ENCODE results near the gene ARID1B.

ARID1B gene

GRCh38 chr6:157227202-157228166, 450.3 kb downstream of the ARID1B start:
- FAIRE-seq (no peak), DNase-seq (ENCODE audit: insufficient read length, low spot score) (no peak)

DNA sequence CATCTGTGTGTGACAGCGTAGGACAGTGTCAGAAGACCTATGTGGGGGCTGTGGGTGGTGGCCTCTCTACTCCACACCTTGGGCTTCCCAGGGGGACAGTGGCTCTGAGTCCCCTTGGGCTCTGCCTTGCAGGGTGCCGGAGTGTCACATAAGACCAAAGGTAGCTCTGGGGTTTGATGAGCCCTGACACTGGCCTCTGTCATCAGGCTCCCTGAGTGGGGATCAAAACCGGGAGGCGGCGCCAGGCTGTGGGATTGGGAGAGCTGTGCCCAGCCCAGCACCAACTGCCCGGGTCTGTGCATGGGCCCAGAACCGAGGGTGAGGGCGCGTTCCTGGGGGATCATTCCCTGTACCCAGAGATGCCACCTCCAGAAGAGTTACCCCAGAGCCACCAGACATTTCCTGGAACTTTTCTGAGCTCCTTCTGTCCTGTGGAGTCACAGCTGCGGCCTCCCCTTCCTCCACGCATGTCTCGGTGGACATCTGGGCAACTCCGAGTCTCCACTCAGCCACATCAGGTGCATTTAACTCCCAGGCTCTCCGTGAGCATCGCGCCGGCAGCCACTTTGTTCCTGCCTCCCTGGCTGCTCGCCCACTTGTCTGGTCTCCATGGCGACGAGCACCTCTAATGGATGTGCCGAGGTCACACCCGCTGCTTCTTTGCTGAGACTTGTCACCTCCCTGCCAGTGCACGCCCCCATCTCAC, 451.4 kb downstream of the ARID1B start:
- DNase-seq (ENCODE audit: insufficient read length, low spot score) = no peak
- FAIRE-seq = no peak

DNA sequence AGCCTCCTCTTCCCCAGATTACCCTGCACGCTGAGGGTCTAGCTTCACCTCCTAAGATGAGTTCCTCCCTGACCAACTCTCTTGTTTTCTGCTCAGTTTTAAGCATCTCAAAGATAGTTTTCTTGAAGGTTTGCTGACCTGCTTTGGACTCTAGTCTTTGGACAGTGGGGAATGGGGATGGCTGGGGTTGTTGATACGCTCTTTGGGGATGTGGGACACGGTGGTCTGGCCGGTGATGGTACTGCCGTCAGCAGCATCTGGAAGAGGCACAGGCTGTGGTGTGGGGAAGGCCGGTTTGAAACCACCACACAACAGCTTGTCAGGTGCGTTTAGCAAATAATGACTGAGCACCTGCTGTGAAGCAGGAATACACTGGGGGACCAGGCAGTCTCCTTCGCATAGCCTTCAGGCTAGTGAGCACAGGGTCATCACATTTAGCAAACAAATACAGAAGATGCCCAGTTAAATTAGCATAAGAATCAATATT, 452.0 kb downstream of the ARID1B start:
- FAIRE-seq (no peak), DNase-seq (ENCODE audit: insufficient read length, low spot score) (no peak)

DNA sequence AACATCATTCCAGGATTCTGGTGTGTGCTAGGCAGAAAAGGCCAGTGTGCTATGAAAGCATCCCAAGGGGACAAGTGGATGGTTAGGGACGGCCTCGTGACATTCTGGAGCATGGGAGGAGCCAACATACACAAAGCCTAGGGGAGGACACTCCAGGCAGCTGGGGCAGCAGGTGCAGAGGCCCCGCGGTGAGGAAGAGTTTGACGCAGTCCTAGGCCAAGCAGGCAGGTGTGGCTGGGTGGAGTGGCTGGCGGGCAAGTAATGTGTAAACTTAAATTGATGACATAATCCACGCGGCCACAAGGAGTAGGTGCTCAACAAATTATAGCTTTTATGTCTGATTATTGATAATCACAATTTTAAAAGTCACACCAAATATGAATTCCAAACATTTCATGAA, 452.5 kb downstream of the ARID1B start:
- DNase-seq (ENCODE audit: insufficient read length, low spot score) (no peak), FAIRE-seq (no peak)

- DNase-seq (ENCODE audit: insufficient read length, low spot score) (no peak), FAIRE-seq (no peak)
These were observed 453.7 kb downstream of the ARID1B start for GRCh38 chr6:157230910-157231309.

GRCh38 chr6:157232161-157232895, 455.1 kb downstream of the ARID1B start:
- FAIRE-seq = no peak
- DNase-seq (ENCODE audit: insufficient read length, low spot score) = no peak

- no peak for FAIRE-seq
These were observed 456.0 kb downstream of the ARID1B start for GRCh38 chr6:157233156-157233555.

DNA sequence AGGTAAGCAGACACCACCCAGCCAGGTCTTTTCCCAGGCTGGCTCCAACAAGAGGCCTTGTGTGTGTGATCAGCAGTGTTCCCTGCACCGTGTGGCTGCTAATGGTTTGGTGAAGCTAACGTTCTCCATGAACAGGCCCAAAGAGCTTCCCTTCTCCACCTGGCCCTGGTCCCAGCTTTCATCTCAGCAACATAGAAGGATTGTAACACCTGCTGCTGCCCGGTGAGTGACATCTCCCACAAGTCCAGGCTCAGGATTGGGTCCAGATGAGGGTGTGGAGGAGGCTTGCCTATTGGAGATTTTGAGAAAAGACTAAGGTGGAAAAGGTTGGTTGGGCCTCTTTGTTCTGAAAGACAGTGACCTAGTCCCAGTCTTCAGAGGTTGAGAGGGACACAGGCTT, 456.5 kb downstream of the ARID1B start:
- FAIRE-seq (no peak), DNase-seq (ENCODE audit: insufficient read length, low spot score) (no peak)

More at GRCh38 chr6:157233156-157233555, 456.0 kb downstream of the ARID1B start:
- no peak for DNase-seq (ENCODE audit: insufficient read length, low spot score)

DNA sequence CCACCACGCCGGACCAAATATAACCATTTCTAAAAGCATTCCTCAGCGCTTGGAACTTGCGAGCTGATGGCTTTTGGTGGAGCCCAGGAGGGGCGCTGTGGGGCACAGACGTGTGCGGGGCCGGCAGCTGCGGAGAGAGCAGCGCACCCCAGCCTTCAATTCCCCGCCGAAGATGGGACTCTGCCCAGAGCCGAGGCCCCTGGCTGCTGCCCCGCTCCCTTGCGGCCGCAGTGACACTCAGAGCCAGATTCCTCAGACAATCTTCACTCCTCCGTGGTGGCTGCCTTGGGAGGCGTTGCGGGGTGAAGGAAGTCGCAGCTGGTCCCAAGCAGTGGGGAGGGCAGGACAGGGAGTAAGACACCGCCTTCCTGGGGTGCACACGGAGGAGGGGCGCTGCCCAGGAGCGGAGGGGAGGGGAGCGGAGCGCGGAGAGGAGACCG, 458.4 kb downstream of the ARID1B start:
- peak; percentile 43 for DNase-seq (ENCODE audit: insufficient read length, low spot score)
- FAIRE-seq = no peak

- FAIRE-seq (no peak), DNase-seq (ENCODE audit: insufficient read length, low spot score) (no peak)
These were observed 459.0 kb downstream of the ARID1B start for GRCh38 chr6:157236040-157236725.

GRCh38 chr6:157238346-157238745, 461.2 kb downstream of the ARID1B start:
- DNase-seq (ENCODE audit: insufficient read length, low spot score) (no peak), FAIRE-seq (no peak)

GRCh38 chr6:157239148-157239547, 462.0 kb downstream of the ARID1B start:
- no peak for DNase-seq (ENCODE audit: insufficient read length, low spot score)

DNA sequence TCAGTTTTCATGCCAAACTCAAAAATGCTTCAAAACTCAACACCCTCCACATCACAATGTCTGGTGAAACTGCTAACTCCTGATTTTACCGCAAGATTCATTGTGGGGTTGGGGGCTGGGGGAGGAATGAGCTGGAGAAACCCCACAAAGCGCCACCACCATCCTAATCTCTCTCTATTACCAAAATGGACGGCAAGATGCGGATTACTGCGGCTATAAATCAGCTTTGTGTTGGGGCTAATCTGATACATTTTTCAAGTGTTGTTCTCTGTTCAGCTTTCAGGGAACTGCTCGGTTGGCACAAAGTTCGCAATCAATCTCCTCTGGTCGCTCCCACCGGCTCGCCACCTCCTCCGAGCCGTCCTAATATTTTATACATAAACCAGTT, 462.5 kb downstream of the ARID1B start:
- FAIRE-seq = no peak
- DNase-seq (ENCODE audit: insufficient read length, low spot score) = no peak

More at GRCh38 chr6:157239148-157239547, 462.0 kb downstream of the ARID1B start:
- no peak for FAIRE-seq

GRCh38 chr6:157240059-157240959, 463.1 kb downstream of the ARID1B start:
- DNase-seq (ENCODE audit: insufficient read length, low spot score) (no peak), FAIRE-seq (no peak)

GRCh38 chr6:157240960-157241311, 463.8 kb downstream of the ARID1B start:
- DNase-seq (ENCODE audit: insufficient read length, low spot score) = no peak
- no peak for FAIRE-seq

DNA sequence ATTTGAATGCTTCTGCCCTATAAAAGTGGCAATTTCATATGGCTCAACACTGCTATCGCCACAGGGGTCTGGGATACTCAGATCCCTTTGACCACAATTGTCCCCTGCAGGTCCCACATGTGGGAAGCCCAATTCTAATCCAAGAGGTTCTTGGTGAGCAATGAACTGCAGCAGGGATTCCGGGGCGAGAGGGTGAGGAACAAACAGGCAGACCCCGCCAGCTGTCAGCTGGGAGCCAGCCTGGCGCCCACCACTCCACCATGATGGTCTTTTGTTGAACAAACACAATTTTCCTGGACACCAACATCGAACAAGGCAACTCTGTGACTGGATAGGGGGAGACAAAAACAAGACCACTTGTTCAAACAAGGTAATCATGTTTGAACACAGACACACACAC, 465.6 kb downstream of the ARID1B start:
- DNase-seq (ENCODE audit: insufficient read length, low spot score) = no peak
- no peak for FAIRE-seq

DNA sequence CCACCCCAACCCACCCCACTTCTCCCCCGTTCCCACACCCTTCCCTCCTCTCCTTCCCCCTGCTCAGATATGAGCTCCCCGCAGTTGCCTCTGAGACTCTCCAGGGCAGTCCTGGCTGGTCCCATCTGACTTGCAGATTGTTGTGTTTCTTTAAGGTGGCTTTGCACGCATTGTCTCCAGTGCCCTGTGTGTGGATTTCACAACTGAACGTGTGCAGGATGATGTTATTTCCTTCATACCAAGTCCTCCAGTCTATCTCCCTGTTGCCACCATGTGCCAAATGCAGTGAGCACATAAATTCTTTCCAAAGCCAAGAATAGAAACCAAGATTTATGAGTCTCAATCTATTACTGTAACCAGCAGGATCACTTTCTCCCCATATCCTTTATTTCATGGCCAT, 467.0 kb downstream of the ARID1B start:
- FAIRE-seq = no peak
- no peak for DNase-seq (ENCODE audit: insufficient read length, low spot score)

GRCh38 chr6:157244780-157245179, 467.6 kb downstream of the ARID1B start:
- DNase-seq (ENCODE audit: insufficient read length, low spot score) (no peak), FAIRE-seq (no peak)

GRCh38 chr6:157245436-157245835, 468.3 kb downstream of the ARID1B start:
- no peak for FAIRE-seq
- DNase-seq (ENCODE audit: insufficient read length, low spot score) = no peak

Data from GM19239 (cell line).